ENCODE measurements around the gene PDPK1. TPM values are rescaled to one million over a fixed set of nuclear protein-coding genes. Genes with fewer than 3 reads are reported as not detected.

PDPK1 gene
- polyA plus RNA-seq, 4 donors, result 38.8 to 53.0 (median 49.2) TPM

DNA sequence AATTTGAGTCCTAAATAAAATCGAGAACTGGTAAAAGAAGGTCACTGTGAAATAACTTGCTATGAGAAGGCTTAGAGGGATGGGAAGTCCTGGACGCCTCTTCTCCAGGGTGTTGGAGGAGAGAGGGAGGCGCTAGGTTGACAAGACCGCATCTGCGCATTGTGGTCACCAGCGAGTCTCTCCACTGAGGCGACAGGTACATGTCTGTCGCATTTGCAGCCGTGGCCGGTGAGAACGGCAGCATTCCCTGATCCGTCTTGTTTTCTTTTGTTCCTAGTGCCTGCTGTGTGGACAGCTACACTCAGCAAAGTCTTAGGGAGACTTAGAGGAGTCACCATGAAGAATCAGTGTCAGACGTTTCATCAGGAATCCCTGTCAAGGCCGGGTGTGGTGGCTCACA lies 32.1 kb upstream of the PDPK1 start:
- no peak for DNase-seq (ENCODE audit: low read depth in 4 of 4, low spot score in 2 of 4)

DNA sequence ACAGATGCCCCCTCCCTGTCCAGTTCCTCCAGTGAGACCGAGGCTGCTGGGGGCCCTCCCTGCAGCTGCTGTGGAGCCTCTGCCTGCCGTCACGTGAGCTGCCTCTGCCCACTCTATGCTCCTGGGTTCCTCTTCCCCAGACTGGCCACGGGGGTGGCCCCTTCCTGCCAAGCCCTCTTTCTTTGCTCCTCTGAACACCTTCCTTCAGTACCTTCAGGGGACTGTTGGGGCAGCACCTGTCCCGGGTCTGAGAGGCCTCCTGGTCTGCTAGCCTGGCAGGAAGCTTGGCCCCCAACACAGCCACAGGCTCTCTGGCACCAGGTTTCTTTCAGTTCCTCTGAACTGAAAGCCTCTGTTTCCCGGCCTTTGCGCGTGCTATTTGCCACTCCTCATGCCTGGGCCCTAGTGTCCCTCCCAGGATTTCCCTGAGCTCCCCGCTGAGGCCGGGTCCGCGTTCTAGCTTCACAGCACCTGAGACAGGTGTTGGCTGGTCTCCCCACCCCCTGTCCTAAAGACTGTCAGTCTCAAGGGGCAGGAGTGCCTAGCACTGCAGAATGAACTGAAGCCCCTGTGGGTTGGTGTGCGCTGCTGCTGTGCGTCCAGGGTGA lies 30.7 kb upstream of the PDPK1 start:
- no peak for DNase-seq (ENCODE audit: low read depth in 4 of 4, low spot score in 2 of 4)

- DNase-seq (ENCODE audit: low read depth in 4 of 4, low spot score in 2 of 4), result no peak
Observed at GRCh38 chr16:2507665-2508064, 30.2 kb upstream of the PDPK1 start.

GRCh38 chr16:2508722-2509400 lies 29.0 kb upstream of the PDPK1 start:
- no peak for DNase-seq (ENCODE audit: low read depth in 4 of 4, low spot score in 2 of 4)

- DNase-seq (ENCODE audit: low read depth in 4 of 4, low spot score in 2 of 4), result no peak
Observed at GRCh38 chr16:2511128-2511800, 26.6 kb upstream of the PDPK1 start.

- DNase-seq (ENCODE audit: low read depth in 4 of 4, low spot score in 2 of 4), result no peak
Observed at GRCh38 chr16:2511996-2512734, 25.7 kb upstream of the PDPK1 start.

DNA sequence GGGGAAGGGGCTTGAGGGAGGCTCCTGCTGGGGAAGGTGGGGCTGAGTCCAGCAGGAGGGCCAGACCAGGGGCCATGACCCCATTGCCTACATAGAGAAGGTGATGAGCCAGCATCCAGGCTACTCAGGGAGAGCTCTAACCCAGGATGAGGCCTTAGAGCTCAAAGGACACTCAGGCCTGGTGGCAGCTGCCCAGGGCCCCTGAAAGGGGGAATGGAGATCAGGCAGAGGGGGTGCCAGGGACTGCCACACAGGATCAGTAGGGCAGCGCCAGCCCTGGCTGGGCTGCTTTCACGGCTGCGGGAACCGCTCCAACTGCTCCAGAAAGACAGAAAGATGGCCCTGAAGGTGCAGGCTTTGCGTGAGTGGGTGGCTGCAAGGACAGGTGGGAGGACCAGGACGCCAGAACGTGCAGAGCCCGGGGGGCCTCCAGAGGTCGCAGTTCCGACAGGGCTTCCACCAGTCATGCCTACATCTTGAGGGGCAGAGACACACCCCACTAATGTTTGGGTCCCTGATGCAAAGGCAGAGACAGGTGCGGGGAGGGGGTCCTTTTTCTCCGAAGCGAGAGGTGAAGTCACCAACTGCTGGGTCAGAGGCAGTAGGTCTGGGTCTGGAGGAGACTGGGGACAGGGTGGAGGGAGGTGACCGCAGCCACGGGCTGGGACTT lies 25.0 kb upstream of the PDPK1 start:
- no peak for DNase-seq (ENCODE audit: low read depth in 4 of 4, low spot score in 2 of 4)

DNA sequence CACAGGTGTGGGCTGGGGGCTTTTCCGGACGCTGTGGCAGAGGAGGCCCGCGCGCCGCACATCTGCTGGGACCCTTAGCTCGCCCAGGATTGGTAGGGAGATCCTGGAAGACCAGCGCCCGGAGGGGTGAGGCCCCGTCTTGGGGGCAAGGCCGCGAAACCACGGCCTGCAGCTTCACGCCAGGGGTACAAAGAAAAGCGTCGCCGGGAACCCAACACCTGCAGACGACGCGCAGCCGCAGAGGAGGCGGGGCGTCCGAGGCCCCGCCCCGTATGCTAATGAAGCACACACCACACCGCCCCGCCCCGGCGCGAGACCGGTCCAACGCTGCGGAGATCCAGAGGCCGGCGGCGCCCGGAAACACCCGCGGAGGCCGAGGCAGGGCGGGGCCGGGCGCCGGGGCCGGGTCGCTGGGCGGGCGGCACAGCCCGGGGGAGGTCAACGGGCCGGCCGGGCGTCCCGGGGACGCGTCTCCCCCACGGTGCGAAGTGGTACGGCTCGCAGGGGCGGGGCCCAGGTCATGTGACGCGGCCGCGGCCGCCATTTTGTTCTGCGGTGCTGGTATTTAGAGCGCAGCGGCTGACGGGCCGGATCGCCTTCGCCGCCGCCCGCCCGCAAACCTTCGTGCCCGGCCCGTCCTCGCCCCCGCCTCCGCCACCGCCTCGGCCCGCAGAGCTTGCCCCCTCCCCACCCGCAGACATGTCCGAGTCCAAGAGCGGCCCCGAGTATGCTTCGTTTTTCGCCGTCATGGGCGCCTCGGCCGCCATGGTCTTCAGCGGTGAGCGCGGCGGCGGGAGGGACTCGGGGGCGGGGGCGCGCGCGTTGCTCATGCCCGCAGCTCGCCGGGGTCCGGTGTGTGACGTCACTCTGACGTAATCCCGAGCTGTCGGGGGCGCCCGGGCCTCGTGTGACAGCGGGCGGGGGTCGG lies 24.2 kb upstream of the PDPK1 start, which contains the start of gene ATP6V0C:
TSS of gene ATP6V0C (plus strand) at position 548 of the 928 bp plus-strand sequence. CDS start at position 700, 152 bp downstream.
- peak in 2 of 4 donors; percentile 84 to 87 for DNase-seq (ENCODE audit: low read depth in 4 of 4, low spot score in 2 of 4)

GRCh38 chr16:2514333-2515179 lies 23.3 kb upstream of the PDPK1 start:
- DNase-seq (ENCODE audit: low read depth in 4 of 4, low spot score in 2 of 4), result no peak

GRCh38 chr16:2515180-2515851 lies 22.5 kb upstream of the PDPK1 start:
- DNase-seq (ENCODE audit: low read depth in 4 of 4, low spot score in 2 of 4), result no peak

GRCh38 chr16:2516391-2517240 lies 21.2 kb upstream of the PDPK1 start:
- DNase-seq (ENCODE audit: low read depth in 4 of 4, low spot score in 2 of 4), result no peak

DNA sequence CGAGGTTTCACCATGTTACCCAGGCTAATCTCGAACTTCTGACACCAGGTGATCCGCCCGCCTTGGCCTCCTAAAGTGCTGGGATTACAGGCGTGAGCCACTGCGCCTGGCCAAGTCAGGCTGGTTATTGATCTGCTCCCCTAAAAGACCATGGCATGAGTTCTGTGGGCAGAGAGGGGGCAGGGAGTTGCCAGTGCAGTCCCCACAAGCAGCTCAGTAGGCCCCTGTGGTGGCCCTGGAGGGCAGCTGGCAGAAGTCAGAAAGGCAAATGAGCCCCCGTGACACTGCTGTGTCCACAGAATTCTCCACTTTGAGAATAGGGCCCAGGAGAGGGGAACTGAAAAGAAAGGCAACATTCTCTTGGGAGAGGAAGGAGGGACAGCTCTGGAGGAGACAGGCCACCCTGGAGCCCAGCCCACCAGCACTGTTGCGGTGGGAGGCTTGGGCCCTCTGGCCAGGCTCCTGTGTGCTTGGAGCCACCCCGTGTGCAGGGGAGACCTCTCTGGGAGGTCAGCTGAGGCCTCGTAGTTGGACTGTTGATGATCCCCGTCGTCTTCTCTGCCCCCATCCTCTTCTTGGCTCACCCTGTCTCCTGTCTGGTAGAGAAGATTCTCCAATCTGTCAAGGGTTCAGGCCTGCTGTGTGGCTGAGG lies 19.7 kb upstream of the PDPK1 start:
- DNase-seq (ENCODE audit: low read depth in 4 of 4, low spot score in 2 of 4), result no peak

DNA sequence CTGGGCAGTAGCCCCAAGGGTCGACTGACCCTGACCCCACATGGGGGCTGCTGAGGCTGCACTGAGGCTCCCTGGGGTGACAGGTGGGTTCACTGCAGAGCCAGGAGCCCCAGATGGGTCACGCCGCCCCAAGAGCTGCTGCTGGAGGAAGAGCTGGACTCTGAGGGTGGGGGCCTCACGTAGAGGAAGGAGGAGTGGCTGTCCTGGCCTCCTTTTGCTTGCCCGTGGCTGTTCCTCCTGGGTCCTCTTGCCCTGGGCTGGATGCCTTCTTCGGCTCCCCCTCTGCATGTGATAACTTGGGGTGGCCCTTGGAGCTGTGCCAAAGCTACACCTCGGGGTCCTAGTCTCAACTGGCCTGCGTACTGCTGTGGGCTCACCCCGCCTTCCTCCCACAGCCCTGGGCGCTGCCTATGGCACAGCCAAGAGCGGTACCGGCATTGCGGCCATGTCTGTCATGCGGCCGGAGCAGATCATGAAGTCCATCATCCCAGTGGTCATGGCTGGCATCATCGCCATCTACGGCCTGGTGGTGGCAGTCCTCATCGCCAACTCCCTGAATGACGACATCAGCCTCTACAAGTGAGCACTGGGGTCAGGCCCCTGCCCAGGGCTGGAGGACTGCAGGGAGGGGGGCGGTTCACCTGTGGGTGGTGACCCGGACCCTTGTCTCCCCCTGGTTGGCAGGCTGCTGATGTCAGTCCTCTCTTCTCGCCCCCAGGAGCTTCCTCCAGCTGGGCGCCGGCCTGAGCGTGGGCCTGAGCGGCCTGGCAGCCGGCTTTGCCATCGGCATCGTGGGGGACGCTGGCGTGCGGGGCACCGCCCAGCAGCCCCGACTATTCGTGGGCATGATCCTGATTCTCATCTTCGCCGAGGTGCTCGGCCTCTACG lies 18.8 kb upstream of the PDPK1 start:
- no peak for DNase-seq (ENCODE audit: low read depth in 4 of 4, low spot score in 2 of 4)

- DNase-seq (ENCODE audit: low read depth in 4 of 4, low spot score in 2 of 4), result no peak
Observed at GRCh38 chr16:2519711-2520080, 18.1 kb upstream of the PDPK1 start.

- DNase-seq (ENCODE audit: low read depth in 4 of 4, low spot score in 2 of 4), result peak in 1 of 4 donors; percentile 66
Observed at GRCh38 chr16:2520097-2520783, 17.6 kb upstream of the PDPK1 start, which contains the start of gene AMDHD2. Gene AMDHD2, plus strand, starts transcription at chr16:2520371. Its CDS starts 88 bp downstream, at chr16:2520459.
